ENCODE measurements around the gene LPAR4.

LPAR4 gene, protein sequence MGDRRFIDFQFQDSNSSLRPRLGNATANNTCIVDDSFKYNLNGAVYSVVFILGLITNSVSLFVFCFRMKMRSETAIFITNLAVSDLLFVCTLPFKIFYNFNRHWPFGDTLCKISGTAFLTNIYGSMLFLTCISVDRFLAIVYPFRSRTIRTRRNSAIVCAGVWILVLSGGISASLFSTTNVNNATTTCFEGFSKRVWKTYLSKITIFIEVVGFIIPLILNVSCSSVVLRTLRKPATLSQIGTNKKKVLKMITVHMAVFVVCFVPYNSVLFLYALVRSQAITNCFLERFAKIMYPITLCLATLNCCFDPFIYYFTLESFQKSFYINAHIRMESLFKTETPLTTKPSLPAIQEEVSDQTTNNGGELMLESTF

DNA sequence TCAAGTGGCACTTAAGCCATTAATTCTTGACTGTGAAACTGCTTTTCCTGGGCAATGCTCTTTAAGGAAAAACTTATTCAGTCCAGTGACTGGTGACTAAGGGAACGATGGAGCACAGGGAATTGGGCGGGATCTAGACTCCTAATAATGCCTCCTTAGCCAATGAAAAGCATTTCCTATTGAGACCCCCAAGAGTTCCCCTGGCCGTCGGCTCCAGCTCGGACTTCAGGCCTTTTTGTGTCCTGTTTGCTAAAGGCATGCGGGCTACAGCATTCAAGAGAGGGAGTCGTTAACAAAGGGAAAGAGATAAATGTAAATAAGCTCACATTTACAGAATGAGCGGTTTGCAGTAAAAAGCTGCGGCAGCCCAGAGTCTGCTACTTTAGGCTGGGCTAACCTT, at the start of gene LPAR4:
Gene LPAR4, plus strand, starts transcription at position 232 of the 400 bp plus-strand sequence. CDS start 7,150 bp downstream, outside the sequence.
- peak; percentile 12 to 27 for DNase-seq (ENCODE audit: low read depth in 2 of 2)
- TF ChIP-seq, protein P1, sequence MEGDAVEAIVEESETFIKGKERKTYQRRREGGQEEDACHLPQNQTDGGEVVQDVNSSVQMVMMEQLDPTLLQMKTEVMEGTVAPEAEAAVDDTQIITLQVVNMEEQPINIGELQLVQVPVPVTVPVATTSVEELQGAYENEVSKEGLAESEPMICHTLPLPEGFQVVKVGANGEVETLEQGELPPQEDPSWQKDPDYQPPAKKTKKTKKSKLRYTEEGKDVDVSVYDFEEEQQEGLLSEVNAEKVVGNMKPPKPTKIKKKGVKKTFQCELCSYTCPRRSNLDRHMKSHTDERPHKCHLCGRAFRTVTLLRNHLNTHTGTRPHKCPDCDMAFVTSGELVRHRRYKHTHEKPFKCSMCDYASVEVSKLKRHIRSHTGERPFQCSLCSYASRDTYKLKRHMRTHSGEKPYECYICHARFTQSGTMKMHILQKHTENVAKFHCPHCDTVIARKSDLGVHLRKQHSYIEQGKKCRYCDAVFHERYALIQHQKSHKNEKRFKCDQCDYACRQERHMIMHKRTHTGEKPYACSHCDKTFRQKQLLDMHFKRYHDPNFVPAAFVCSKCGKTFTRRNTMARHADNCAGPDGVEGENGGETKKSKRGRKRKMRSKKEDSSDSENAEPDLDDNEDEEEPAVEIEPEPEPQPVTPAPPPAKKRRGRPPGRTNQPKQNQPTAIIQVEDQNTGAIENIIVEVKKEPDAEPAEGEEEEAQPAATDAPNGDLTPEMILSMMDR (IDR thresholded peaks at IDR 0.05; ENCODE audit: low read depth, low read length): no peak
- peak within 1 kb of the TSS in 1 of 2 donors; percentile 8 for H3K4me3 ChIP-seq (replicated peaks in 1 of 2; ENCODE audit: low read depth in 2 of 2, low read length in 2 of 2)

DNA sequence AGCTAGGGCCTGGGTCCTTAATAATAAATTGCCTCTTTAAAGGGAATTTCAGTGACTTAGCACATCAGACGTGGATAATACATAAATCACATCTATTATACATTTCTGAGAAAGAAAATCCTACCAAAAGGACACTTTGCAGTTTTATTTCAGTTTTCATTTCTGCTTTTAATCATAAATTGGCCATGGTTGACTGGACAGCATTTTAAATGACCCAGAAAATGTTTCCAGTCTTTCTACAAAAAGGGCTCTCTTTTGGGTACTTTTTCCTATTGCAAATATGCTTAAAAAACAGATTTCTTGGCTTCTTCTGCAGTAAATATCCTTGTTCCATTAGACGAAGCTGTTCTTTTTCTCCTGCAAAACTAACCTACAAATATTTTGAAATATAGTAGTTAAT, 41.4 kb upstream of the LPAR4 start:
- TF ChIP-seq, protein P1 (IDR thresholded peaks at IDR 0.05; ENCODE audit: low read depth, low read length): no peak
- no peak overlapping the region for H3K4me3 ChIP-seq (replicated peaks in 1 of 2; ENCODE audit: low read depth in 2 of 2, low read length in 2 of 2)
- DNase-seq (ENCODE audit: low read depth in 2 of 2): no peak

DNA sequence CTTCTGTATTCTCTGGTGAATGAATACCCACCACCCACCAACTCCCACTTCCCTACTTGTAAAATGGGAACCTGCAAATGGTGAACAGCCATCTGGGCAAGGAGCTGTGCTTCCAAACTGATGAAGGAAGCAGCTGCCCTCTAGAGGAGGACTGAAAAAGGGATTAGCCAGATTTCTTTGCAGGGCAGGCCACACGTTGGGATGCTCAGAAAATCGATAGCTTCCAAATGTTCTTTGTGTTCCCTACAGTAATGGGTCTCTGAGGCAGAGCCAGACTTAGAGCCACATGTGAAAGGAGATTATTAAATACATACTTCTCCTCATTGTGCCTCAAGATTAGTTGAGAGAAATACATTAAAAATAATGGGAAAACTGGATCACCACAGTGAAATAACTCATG, 39.3 kb upstream of the LPAR4 start:
- H3K4me3 ChIP-seq (replicated peaks in 1 of 2; ENCODE audit: low read depth in 2 of 2, low read length in 2 of 2): no peak overlapping the region
- TF ChIP-seq, protein P1 (IDR thresholded peaks at IDR 0.05; ENCODE audit: low read depth, low read length): peak; percentile 58
- DNase-seq (ENCODE audit: low read depth in 2 of 2): peak; percentile 57 to 61

DNA sequence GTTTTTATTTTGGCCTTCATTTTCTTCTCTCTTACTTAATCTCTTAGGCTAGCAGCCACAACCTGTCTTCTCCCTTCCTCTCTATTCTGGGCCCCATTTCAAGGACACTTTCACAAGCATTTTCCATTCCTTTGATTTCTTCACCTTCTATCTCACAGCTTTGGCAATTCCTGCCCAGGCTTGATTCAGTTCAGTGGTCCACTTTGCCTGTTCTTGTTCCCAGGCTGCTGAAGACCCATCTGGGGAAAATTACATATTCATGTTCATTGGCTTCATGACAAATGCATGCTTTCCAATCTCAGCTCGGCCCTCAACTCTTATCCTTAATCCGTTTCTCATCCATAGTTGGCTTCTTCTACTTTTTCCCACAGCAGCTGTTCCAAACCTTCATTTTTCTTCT, 38.7 kb upstream of the LPAR4 start:
- TF ChIP-seq, protein P1 (IDR thresholded peaks at IDR 0.05; ENCODE audit: low read depth, low read length): no peak
- no peak for DNase-seq (ENCODE audit: low read depth in 2 of 2)
- H3K4me3 ChIP-seq (replicated peaks in 1 of 2; ENCODE audit: low read depth in 2 of 2, low read length in 2 of 2): no peak overlapping the region

DNA sequence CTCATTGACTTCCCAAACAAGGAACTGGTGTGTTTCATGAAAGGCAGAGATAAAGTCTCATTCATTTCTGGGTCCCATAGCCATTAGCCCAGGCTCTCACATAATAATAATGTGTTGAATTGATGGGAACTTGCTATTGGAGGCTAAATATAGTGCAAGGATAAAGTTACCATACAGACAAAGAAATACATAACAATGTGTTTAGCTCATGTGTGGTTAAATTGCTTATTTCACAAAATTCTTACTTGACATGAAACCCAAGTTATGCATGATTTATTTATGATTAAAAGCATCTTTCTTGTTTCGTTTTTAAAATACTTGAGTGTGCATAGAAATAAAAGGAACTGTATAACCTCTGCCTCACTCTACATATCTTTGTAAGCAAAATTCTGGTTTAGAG, 37.3 kb upstream of the LPAR4 start:
- H3K4me3 ChIP-seq (replicated peaks in 1 of 2; ENCODE audit: low read depth in 2 of 2, low read length in 2 of 2): no peak overlapping the region
- TF ChIP-seq, protein P1 (IDR thresholded peaks at IDR 0.05; ENCODE audit: low read depth, low read length): no peak
- DNase-seq (ENCODE audit: low read depth in 2 of 2): no peak

DNA sequence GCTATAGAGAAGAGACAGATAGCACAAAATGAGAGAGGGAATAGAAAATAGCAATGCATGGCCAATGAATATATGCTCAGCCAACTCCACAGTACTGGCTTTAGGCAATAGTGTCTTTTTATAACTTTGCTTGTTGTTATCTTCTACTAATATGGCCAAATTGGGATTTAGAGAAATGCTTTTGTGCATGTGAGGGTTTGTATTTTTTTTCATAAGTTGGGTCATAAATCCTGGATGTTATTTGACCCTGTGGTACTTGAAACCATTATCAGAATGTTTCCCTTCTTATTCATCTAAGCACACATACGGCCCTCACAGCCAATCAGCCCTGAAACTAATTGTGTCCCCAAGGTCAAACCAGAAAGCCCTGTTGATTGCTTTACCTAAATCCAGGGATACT, 35.2 kb upstream of the LPAR4 start:
- TF ChIP-seq, protein P1 (IDR thresholded peaks at IDR 0.05; ENCODE audit: low read depth, low read length): no peak

More for the DNA sequence above, 35.2 kb upstream of the LPAR4 start:
- H3K4me3 ChIP-seq (replicated peaks in 1 of 2; ENCODE audit: low read depth in 2 of 2, low read length in 2 of 2): no peak overlapping the region
- no peak for DNase-seq (ENCODE audit: low read depth in 2 of 2)
